Activated T-cell treated with anti-CD3 and anti-CD28 coated beads, Interleukin-2, amount 50 U/mL, for 4 hours (primary cell): ENCODE measurements around the gene IGHMBP2. TPM values are rescaled to one million over a fixed set of nuclear protein-coding genes. Genes with fewer than 3 reads are reported as not detected.

Source experiments
- ATAC-seq, 2 donors: fragments of 200-7000 bp; cut with Tn5 transposase; one replicate each; pipeline ENCODE4 v1.10.0; 2021
- DNase-seq: peaks from one replicate; pipeline ENCODE4 v3.0.0-alpha.2; 2020
- H3K27me3 Mint-ChIP-seq: one replicate; pipeline ENCODE4 v1.8.0; 2021; ENCODE audit warnings: low read depth, mixed read lengths
- H3K36me3 Mint-ChIP-seq: one replicate; pipeline ENCODE4 v1.8.0; 2022; ENCODE audit warnings: mixed read lengths; ENCODE audit not compliant: insufficient read depth
- H3K4me1 Mint-ChIP-seq: one replicate; pipeline ENCODE4 v1.8.0; 2021; ENCODE audit warnings: low read depth, mixed read lengths
- H3K4me3 Mint-ChIP-seq: one replicate; pipeline ENCODE4 v1.8.0; 2021; ENCODE audit warnings: mild to moderate bottlenecking, moderate library complexity, mixed read lengths
- H3K9me3 Mint-ChIP-seq: one replicate; pipeline ENCODE4 v1.8.0; 2021; ENCODE audit warnings: mixed read lengths
- total RNA-seq, 3 donors: library from RNA; stranded (reverse); gene quantifications; one replicate each; pipeline ENCODE4 v1.2.1, GENCODE V29; 2021

IGHMBP2 gene
- total RNA-seq, 3 donors from 2014 or later = 26.6 to 34.0 (median 29.6) TPM

DNA sequence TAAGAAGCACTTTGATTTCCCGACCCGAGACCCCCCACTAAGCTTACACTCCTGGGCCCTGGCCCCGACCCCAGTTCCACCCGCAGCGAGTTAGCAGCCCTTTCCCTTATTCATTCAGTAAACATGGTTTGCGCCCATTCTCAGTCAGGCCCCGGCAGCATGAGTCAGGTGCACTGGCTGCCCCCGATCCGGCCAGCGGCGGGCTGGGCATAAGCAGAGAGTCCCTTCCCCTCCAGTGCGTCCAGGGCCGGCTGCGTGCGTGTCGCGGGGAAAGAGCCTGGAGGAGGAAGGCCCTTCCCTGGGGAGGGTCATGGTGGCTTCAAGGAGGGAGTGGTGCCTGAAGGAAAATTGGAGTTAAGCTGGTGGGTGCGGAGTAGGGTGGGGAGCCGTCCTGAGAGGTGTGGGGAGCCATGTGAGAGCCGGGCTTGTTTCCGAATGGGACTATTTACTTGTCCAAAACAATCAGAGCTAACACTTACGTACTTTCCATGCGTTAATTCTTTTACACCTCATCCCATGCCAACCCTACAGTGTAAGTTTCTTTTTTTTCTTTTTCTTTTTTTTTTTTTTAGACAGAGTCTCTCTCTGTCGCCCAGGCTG, 657 bp downstream of the IGHMBP2 start:
- Mint-ChIP-seq H3K4me1 (peaks cover 41% of the 10 kb centered on the region), H3K36me3 (peaks cover 28% of the 10 kb centered on the region), H3K27me3 (no peaks in the 10 kb centered on the region), H3K9me3 (no peaks in the 10 kb centered on the region), H3K4me3 (peak overlapping the region; percentile 99)
- peak; percentile 19 for DNase-seq
- peak; percentile 45 to 52 for ATAC-seq

DNA sequence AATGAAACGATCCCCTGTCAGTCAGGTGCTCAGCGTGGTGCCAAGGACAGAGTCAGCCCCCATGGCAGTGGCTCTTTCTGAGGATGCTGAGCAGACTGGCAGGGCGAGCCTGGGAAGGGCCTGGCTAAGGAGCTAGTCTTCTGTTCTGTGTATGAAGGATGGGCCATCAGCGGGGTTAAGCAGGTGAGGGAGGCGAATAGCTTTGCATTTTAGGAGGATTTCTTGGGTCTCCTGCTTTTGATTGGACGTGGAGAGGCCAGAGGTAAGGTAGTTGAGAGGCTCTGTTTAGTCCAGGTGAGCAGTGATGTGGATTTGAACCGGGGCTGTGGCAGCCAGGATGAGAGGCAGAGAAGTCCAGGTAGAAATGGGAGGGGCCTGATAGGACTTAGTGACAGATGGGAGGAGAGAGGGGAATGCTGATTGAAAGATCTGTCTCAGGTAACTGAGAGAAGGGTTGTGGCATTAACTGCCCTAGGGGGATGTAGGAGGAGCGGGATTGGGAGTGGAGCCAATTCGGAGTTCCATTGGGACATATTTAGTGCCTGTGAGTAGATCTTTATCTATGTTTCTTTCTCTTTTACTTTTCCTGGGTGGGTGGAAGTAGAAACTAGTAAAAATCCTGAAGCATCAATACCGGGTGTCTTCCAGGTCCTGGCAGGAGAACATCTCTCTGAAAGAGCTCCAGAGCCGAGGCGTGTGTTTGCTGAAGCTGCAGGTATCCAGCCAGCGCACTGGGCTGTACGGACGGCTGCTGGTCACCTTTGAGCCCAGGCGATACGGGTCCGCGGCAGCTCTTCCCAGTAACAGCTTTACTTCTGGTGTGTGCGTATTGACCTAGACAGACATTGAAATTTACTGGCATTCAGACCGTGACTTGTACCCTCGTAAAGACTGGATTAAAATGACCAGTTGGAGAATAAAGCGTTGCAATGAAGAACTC, 2.0 kb downstream of the IGHMBP2 start:
- Mint-ChIP-seq H3K4me1 (peaks cover 41% of the 10 kb centered on the region), H3K4me3 (peak overlapping the region; percentile 99), H3K9me3 (no peaks in the 10 kb centered on the region), H3K27me3 (no peaks in the 10 kb centered on the region), H3K36me3 (peaks cover 24% of the 10 kb centered on the region)
- no peak for ATAC-seq
- DNase-seq = no peak

DNA sequence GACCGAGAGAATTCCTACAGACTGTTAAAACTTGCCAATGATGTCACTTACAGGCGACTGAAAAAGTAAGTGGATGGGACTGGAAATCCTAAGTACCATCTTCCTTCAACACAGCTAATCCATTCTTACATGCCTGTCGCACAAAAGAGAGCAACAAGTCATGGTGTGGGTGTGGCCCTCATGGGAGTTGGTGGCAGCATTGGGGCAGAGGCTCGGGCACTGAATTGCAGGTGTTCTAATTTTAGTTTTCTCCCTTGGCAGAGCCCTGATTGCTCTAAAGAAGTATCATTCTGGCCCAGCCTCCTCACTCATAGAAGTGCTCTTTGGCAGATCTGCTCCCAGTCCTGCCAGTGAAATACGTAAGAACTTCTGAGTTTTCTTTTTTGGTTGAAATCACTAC, 4.6 kb downstream of the IGHMBP2 start:
- H3K4me3 Mint-ChIP-seq = no peak overlapping the region
- no peaks in the 10 kb centered on the region for H3K27me3 Mint-ChIP-seq
- ATAC-seq (no peak), DNase-seq (no peak)
- H3K36me3 Mint-ChIP-seq = peaks cover 31% of the 10 kb centered on the region
- no peaks in the 10 kb centered on the region for H3K9me3 Mint-ChIP-seq
- peaks cover 21% of the 10 kb centered on the region for H3K4me1 Mint-ChIP-seq

DNA sequence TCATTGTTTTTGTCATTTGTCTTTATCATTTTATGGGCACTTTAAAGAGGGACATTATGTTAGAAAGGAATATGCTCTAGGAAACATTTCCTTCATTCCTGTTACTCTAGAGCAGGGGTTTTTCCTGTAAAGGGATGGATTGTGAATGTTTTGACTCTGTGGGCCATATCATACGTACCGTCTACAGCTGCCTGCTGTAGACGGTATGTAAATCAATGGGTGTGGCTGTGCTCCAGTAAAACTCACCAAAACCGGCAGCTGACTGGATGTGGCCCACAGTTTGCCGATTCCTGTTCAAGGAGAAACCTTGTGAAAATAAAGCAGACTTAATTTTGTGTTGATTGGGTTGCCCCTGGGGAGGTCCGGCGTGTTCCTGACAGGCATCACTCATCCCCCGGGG, 7.3 kb downstream of the IGHMBP2 start:
- Mint-ChIP-seq H3K4me1 (peaks cover 2% of the 10 kb centered on the region), H3K36me3 (peaks cover 40% of the 10 kb centered on the region), H3K9me3 (no peaks in the 10 kb centered on the region), H3K27me3 (no peaks in the 10 kb centered on the region), H3K4me3 (no peak overlapping the region)
- ATAC-seq (no peak), DNase-seq (no peak)

DNA sequence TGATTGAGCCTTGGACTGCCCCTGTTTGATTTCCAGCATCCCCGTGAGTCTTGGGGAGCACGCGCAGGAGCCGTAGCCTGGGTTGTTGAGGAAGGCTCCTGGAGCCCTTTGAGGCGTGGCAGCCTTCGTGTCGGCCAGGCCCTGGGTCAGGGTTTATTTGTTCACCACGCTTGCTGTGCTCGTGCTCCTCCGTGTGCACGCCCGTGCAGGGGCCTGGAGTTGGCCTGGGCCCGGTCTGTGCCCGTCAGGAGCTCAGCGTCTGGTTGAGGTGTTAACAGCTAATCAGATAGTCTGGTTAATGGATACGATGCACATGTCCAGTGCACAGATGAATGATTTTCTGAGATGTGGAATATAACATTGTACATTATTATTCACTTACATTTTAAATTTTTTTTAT, 8.0 kb downstream of the IGHMBP2 start:
- no peak for ATAC-seq
- peaks cover 46% of the 10 kb centered on the region for H3K36me3 Mint-ChIP-seq
- no peak overlapping the region for H3K4me3 Mint-ChIP-seq
- no peak for DNase-seq
- H3K4me1 Mint-ChIP-seq = peaks cover 1% of the 10 kb centered on the region
- no peaks in the 10 kb centered on the region for H3K9me3 Mint-ChIP-seq
- H3K27me3 Mint-ChIP-seq = no peaks in the 10 kb centered on the region

DNA sequence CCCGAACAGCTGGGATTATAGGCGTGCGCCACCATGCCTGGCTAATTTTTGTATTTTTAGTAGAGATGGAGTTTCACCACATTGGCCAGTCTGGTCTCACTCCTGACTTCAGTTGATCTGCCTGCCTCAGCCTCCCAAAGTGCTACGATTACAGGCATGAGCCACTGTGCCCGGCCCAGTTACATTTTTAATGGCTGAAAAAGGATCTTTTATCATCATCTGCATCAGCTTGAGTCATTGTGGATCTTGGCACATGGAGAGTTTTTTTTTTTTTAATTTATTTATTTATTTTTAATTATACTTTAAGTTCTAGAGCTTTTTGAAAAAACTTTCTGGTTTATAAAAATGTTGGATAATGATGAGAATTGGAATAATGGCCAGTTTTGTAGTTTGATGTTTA, 8.6 kb downstream of the IGHMBP2 start:
- peaks cover 45% of the 10 kb centered on the region for H3K36me3 Mint-ChIP-seq
- H3K27me3 Mint-ChIP-seq = no peaks in the 10 kb centered on the region
- DNase-seq (no peak), ATAC-seq (no peak)
- no peaks in the 10 kb centered on the region for H3K9me3 Mint-ChIP-seq
- H3K4me1 Mint-ChIP-seq = peaks cover 1% of the 10 kb centered on the region
- H3K4me3 Mint-ChIP-seq = no peak overlapping the region

DNA sequence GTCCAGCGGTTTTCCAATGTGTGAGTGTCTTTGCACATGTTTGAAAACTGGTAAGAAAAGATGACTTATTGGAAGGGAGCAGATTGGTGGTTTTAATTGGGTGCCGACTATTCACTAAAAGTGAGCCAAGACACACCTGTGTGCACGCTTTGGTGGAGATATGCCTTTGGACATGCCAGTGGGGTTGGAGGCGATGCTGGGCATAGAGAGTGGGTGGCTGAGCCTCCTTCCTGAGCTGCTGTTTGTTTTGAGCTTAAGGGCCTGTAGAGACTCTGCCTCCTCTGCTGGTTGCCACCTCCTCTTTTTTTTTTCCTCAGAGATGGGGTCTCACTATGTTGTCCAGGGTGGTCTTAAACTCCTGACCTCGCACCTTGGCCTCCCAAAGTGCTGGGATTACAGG, 9.5 kb downstream of the IGHMBP2 start:
- Mint-ChIP-seq H3K27me3 (no peaks in the 10 kb centered on the region), H3K4me3 (no peak overlapping the region), H3K36me3 (peaks cover 43% of the 10 kb centered on the region), H3K9me3 (no peaks in the 10 kb centered on the region), H3K4me1 (no peaks in the 10 kb centered on the region)
- ATAC-seq = no peak
- no peak for DNase-seq

DNA sequence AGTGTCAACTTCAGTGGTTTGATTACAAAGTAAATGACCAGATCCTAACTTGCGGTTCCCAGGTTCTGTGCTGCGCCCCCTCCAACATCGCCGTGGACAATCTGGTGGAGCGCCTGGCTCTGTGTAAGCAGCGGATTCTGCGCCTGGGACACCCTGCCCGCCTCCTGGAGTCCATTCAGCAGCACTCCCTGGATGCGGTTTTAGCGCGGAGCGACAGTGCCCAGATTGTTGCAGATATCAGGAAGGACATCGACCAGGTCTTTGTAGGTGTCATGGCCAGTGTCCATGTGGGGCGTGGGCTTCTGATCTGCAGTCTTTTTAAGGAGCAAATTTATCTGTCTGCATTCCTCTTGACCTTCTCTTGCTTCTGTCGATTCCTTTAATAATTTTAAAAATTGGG, 11.1 kb downstream of the IGHMBP2 start:
- no peaks in the 10 kb centered on the region for H3K27me3 Mint-ChIP-seq
- no peak for ATAC-seq
- H3K36me3 Mint-ChIP-seq = peaks cover 46% of the 10 kb centered on the region
- no peaks in the 10 kb centered on the region for H3K9me3 Mint-ChIP-seq
- no peaks in the 10 kb centered on the region for H3K4me1 Mint-ChIP-seq
- H3K4me3 Mint-ChIP-seq = no peak overlapping the region
- DNase-seq = no peak

DNA sequence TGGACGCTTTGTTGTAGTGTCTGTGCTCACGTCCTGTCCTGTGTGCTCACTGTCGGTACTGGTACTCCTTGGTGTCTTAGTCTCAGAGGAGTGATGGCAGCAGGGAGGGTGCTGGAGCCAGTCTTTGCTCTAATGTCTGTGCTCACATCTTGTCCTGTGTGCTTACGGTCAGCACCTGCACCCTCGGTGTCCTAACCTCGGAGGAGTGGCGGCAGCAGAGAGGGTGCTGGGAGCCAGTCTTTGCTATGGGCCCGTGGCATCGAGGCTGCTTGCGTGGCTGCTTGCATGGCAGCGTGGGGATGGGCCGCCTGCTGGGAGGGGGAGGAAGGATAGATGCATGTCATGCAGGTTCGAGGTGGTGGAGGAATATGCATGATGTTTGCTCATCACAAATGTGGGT, 12.7 kb downstream of the IGHMBP2 start:
- Mint-ChIP-seq H3K9me3 (no peaks in the 10 kb centered on the region), H3K36me3 (peaks cover 47% of the 10 kb centered on the region), H3K4me3 (no peak overlapping the region), H3K27me3 (no peaks in the 10 kb centered on the region), H3K4me1 (no peaks in the 10 kb centered on the region)
- DNase-seq (no peak), ATAC-seq (no peak)

DNA sequence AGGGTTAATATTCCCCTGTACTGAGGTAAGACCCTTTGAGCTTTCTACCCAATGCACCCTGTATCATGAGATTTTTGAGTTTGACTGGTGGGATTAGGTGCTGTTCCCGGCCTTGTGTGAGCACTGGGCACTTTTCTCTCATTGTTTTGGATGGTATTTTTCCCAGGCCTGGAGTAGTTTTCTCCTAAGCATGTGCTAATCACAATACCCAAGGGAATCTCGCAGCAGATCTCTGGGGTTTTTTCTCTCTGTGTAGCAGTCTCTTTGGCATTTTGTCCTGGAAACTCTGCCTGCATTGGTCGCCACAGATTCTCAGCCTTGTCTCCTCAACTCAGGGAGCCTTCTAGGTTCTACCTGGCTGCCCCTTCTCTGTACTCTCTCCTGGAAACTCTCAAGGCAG, 19.9 kb downstream of the IGHMBP2 start:
- ATAC-seq (no peak), DNase-seq (no peak)
- H3K36me3 Mint-ChIP-seq = peaks cover 69% of the 10 kb centered on the region
- peaks cover 16% of the 10 kb centered on the region for H3K9me3 Mint-ChIP-seq
- H3K4me3 Mint-ChIP-seq = no peak overlapping the region
- no peaks in the 10 kb centered on the region for H3K4me1 Mint-ChIP-seq
- H3K27me3 Mint-ChIP-seq = no peaks in the 10 kb centered on the region

DNA sequence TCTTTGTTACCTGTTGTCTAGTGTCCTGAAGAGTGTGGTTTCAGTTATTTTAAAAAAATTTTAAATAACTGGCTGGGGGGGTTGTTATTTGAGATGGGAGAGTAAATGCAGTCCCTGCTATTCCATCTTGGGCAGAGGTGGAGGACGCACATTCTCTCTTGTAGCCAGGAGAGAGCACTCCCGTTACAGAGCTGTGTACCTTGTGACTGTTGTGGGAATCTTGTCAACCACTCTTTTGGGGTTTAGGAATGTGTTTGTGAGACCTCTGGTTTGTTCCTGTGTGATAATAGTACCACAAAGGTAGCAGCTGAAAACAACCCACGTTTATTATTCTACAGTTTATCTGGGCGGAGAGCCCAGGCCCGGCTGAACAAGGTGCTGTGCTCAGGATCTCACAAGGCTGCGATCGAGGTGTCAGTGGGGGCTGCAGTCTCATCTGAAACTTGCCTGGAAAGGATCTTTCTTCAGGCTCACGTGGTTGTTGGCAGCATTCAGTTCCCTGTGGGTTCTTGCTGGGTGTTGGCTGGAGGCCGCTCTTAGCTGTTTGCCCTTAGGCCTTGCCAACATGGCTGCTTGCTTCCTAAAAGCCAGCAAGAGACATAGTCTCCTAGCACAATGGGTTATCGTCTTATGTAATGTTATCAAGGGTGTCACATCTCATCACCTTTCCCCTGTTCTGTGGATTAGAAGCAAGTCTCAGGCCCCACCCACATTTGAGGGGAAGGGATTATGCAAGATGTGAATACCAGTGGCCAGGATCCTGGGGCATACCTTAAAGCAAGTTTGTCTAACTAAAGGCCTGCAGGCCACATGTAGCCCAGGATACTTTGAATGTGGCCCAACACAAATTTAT, 20.6 kb downstream of the IGHMBP2 start:
- Mint-ChIP-seq H3K9me3 (peaks cover 16% of the 10 kb centered on the region), H3K4me3 (no peak overlapping the region), H3K36me3 (peaks cover 70% of the 10 kb centered on the region), H3K27me3 (no peaks in the 10 kb centered on the region), H3K4me1 (no peaks in the 10 kb centered on the region)
- no peak for DNase-seq
- no peak for ATAC-seq

DNA sequence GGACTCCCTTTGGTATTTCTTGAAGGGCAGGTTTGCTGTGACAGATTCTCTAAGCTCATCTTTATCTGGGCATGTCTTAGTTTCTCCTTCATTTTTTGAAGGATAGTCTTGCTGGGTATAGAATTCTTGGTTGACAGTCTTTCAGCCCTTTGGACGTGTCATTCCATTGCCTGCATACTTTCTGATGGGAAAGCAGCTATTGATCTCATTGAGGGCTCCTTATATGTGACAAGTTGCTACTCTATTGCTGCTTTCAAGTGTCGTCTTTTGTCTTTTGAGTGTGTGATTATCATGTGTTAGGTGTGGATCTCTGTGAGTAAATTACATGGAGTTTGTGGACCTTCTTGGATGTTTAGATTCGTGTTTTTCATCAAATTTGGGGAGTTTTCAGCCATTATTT, 21.9 kb downstream of the IGHMBP2 start:
- no peak overlapping the region for H3K4me3 Mint-ChIP-seq
- H3K36me3 Mint-ChIP-seq = peaks cover 69% of the 10 kb centered on the region
- H3K9me3 Mint-ChIP-seq = peaks cover 16% of the 10 kb centered on the region

DNA sequence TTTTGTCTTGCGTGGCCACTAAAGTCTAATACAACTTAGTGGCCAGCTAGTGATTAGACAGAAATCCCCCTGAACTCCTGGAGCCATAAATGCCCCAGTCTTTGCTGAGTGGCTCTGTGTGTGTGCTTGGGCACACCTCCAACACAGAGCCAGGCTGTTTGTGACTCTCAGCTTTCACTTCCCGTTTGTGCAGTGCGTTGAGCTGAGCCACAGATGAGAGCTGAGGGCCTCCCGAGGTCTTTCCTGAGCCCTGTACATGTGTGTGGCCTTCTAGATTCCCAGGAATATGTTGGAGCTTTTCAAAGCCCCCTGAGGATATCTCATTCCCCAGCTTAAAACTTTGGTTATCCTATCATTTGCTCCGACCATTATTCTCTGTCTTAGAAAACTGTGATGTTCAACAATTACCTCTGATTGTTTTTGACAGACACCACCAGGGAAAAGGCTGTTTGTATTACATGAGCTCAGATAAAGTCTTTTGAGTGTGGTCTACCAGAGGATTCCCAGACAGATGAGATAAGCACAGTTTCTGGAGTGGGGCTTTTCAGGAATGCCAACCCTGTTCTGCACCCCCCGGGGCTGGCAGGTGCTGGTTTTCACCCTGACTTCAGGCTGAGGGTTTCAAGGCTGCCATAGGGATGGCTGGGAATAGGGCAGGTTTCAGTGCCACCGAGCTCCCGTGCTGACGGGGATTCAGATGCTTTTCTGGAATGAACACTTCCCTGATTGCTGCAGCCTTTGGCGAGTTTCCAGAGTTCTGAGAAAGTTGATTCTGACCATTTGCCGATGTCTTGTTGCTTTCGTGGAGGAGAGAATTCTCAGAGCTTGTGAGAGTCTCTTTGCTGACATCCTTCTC, 23.8 kb downstream of the IGHMBP2 start:
- H3K4me1 Mint-ChIP-seq = no peaks in the 10 kb centered on the region
- DNase-seq (no peak), ATAC-seq (no peak)
- no peaks in the 10 kb centered on the region for H3K27me3 Mint-ChIP-seq
- H3K36me3 Mint-ChIP-seq = peaks cover 67% of the 10 kb centered on the region
- H3K9me3 Mint-ChIP-seq = peaks cover 16% of the 10 kb centered on the region
- no peak overlapping the region for H3K4me3 Mint-ChIP-seq

More for the DNA sequence above, 21.9 kb downstream of the IGHMBP2 start:
- no peaks in the 10 kb centered on the region for H3K27me3 Mint-ChIP-seq
- H3K4me1 Mint-ChIP-seq = no peaks in the 10 kb centered on the region
- ATAC-seq = no peak
- DNase-seq = no peak
